NCI-H1105 (cell line): ENCODE measurements around the gene KRT79.
"Not testable (repeated sequence)": the region's sequence is repeated elsewhere in the genome, so short reads cannot be mapped to it uniquely, and the experiment has no call there.

Source experiments
- DNase-seq: peaks from one replicate; lab custom pipeline; 2025; lab: John Stamatoyannopoulos, UW

Gene KRT79

DNA sequence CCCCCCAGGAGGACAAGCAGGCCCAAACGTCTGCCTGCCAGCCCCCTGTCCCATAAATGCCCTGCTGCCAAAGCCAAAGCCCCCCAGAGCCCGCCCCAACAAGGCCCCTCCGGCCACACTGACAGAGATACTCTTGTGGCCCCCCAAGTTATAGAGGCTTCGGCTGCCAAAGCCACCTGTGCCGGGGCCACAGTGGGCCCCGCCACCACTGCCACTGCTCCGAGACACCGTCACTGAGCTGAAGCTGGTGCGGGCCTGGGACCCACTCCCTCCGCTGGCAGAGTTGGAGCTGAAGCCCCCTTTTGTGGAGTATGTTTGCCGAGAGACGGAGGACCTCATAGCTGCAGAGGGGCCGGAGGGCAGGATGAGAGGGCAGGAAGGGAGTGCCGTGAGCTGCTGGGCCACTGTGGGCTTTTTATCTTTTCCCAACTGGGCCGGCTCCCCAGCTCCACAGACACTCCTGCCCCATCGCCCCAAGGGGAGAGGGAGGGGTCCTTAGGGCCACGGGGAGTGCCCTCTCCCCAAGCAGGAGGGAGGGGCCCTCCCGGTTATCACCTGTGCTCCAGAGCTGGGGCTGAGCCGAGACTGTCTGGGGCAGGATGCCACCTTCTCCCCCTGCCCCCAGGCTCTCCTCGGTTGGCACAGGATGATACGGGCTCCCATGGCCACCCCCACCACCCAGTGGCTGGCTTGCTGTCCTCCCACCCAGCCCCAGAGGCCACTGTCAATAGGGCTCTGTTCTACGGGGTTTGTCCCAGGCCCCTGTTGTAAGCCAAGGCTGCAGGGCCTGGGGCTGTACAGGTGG, at the start of gene KRT79:
Gene KRT79 (minus strand): TSS at position 390 of the 805 bp plus-strand sequence. CDS start 51 bp downstream, at position 339.
- no peak for DNase-seq

DNA sequence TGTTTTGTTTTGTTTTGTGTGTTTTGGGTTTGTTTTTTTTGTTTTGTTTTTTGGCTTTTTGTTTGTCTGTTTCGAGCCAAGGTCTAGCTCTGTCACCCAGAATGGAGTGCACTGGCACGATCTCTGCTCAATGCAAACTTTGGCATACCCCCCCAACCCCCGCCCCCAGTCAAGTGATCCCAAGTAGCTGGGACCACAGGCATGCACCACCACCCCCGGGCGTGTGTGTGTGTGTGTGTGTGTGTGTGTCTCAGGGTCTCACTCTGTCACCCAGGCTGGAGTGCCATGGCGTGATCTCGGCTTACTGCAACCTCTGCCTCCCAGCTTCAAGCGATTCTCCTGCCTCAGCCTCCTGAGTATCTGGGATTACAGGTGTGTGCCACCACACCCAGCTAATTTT, 46.4 kb upstream of the KRT79 start:
- DNase-seq, result not testable (repeated sequence)

DNA sequence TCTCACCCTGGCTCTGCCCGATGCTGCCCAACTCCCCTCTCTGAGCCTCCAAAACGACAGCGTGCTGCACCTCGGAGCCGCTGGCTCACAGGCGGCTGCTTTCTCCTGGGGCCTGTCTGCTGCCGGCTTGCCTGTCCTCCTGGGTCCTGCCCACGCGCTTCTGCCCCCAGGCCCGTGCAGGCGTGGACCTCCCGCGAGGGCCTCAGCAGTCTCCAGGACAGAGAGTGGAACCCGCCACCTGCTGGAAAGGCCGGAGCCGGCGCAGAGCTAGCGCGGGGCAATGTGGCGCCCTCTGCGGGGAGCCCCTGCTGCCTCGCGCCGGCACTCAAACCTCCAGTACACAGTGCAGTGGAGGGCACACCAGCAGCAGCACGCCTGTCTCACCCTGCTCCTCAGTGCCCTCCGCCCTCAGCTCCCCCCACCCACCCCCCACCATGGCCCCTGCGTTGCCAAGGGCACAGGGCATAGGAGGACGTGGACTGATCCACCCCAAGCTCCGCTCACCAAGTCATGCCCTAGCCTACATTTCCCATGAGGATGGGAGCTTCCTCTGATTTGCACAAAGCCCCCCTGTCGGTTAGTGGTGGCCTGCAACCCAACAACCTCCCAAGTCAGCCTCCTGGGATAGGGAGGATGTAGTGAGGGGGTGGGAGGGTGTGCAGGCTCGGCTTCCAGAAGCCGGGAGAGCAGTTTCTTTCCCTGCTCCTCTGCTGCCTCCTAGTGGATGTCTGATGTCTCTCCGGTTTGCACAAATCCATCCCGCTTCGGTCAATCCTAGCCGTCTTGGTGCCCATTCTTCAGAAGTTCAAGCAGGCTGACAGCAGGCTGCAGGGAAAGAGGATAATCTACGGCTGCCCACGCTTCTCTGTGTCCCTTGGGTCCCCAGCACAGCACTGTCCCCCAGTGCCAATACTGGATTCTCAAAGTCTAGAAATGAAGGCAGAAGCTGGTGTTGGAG, 45.6 kb upstream of the KRT79 start:
- DNase-seq, result peak; percentile 38

DNA sequence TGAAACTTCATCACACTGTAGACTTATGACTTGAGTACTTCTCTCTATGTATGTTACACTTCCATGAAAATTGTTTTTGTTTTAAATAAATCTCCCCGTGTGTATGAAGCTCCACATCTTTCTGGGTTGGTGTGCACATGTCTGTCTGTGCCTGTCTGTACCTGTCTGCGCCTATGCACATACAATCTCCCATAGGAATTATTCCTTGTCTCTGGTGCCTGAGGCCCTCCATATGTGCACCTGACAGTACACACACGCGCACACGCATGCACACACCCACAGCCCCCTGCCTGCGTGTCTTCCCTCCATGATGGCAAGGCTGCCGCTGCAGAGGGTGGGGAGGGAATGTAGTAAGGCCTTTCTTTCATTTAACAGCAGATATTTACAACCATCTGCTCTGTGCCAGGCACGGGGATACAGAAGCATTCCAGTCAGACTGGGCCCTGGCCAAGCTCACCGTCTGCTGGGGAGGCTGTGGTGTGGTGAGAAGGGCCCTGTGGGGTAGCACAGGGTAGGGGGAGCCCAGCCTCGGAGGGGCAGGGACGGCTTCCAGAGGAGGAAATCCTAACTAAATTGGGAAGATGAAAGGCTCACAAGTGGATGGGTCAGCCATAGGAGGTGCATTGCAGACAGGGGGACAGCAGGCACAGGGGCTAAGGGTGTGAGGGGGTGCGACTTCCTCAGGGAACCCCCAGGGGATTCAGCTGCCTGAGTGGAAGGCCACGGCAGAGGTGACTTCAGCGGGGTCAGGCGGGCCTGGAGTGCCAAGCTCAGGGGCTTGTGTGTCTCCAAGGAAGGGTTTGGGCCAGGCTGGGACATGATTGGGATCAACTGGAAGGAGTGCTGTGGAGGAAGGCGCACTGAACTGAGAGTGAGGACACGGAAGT, 44.6 kb upstream of the KRT79 start:
- DNase-seq, result no peak

DNA sequence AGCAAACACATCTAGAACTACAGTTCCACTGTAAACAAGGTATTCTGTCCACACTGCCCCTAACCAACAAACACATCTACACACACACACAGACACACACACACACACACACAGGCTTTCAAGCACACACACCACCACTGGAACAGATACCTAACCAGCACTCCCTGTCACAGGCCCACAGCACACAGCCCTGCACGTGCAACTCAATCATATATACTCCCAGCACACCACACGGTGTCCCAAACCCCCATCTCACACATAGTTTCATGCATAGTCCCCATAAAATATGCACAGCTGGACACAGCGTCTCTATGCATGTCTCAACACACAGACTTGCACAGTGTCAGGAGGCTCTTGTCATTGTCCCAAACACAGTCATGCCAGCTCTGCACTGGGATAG, 43.1 kb upstream of the KRT79 start:
- no peak for DNase-seq

DNA sequence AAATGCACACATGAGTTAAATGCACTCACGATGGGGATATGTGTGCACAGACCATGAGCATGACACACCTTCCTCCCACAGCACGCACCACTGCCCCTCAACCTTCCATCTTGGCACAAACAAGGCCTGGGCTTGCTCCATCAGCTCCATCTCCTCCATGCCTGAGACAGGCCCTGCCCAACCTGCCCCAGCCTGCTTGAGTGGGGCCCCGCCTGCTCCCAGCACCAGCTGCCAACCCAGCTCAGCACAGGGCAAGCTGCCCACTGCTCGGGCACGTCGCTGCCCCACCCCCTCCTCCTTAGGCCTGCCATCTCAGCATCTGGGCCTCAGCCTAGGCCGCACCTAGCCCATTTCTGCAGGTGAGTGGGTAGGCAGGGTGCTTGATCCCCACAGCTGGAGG, 42.3 kb upstream of the KRT79 start:
- DNase-seq, result no peak

DNA sequence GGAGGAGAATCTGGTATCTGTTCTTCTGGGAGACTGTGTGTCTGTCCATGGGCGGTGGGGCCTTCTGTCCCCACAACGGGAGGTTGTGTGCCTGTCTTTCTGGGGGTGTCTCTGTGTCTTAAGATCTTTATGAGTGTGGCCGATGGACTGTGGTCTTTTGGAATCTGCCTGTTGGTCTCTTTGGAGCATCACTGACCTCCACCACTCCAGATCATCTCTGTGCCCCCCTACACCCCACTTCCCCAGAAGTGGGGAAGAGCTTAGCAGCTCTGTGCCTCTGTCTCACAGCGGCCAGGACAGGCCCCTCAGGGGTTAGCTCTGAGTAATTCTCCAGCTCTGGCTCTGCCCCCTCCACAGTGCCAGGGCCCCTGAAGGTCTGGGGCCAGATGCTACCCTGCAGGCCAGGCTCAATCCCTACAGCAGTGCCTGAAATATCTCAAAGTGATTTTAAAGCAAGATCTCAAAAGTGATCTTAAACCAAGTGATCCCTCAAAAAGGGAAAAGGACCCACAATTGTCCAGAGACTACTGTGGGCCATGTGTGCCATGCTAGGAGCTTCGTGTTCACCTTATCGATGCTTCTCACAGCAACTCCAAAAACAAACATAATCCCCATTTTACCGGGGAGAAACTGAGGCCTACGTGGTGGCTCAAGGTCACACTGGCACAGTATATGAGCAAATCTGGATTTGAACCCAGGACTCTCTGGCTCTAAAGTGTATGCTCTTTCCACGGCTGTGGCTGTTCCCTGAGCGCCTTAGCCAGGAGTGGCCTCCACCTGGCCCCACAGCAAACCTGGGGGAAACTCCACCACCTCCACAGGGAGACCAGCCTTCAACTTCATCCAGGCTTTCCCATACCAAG, 40.7 kb upstream of the KRT79 start:
- no peak for DNase-seq

DNA sequence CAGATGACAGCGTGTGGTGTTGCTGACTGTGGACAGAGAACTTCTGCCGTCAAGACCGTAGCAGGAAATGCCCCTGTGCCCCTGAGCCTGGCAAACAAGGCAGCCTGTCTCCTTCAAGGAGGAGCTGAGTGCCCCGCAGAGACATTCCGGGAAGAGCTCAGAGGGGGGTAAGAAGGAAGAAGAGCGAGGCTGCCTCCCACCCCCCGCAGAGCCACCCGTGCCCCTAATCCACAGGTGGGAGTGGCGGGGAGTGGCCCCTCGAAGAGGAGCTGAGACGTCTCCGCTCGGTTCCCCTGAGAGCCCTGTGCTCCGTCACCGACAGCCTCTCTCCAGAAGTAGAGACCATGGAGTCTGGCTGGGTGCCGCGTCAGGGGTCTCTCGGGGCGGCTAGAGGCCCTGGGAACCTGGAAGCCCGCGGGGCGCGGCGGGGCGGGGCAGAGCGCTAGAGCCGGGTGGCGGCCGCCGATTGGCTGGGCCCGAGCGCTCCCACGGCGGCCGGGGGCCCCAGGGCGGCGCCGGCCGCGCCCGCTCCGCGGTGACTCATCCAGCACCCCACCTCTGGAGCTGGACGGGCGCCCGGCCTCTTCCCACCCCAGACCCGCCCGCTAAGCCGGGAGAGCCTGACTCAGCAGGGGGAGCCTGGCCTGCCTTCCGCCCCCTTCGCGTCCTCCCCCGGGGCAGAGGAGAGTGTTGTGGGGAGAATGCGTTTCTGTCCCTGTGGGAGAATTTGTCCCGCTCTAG, 39.9 kb upstream of the KRT79 start:
- DNase-seq, result no peak

DNA sequence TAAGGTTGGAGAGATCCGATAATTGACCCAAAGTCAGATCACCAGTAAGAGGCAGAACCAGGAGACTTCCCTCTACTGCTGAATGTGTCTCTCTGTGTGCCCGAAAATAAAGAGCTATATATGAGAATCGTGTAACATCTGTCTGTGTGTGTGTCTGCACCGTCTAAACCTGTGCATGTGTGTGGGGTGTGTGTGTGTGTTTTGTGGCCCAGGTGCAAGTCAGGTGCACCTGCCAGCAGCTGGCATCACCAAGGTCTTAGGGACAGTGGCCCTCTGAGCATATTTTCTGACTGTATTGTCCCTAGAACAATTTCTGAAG, 39.4 kb upstream of the KRT79 start:
- DNase-seq, result no peak

DNA sequence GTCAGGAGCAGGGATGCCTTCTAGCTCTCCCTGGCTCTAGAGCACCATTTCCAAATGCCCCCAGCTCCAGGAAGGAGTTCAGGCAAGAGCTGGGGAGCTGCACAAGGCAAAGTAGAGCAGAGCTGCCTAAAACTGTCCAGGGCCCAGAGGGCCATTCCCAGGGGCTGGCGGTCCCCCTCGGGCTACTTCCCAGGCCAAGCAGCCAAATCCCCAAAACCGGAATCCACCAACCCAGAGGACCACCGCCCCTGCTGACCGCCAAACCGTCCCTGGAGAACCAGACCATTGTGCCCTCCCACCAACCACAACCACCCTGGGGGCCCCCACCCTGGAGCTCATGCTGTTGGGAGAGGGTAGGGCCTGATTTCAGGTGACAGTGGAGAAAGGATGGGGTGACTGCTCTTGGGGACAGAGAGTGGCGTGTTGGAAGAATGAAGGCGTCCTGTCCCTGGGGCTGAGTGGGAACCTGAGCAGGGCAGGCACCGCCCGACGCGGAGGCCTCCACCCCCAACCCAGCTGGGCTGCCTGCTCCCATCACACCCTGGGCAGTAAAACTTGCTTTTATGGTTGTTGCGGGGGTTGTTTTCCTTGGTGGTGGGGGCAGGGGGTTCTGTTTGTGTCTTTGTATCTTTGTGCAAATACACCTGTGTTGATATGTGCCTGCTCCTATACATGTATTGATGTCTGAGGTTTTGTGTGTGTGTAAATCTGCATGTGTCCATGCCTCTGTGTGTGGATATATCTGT, 38.7 kb upstream of the KRT79 start:
- DNase-seq, result no peak

DNA sequence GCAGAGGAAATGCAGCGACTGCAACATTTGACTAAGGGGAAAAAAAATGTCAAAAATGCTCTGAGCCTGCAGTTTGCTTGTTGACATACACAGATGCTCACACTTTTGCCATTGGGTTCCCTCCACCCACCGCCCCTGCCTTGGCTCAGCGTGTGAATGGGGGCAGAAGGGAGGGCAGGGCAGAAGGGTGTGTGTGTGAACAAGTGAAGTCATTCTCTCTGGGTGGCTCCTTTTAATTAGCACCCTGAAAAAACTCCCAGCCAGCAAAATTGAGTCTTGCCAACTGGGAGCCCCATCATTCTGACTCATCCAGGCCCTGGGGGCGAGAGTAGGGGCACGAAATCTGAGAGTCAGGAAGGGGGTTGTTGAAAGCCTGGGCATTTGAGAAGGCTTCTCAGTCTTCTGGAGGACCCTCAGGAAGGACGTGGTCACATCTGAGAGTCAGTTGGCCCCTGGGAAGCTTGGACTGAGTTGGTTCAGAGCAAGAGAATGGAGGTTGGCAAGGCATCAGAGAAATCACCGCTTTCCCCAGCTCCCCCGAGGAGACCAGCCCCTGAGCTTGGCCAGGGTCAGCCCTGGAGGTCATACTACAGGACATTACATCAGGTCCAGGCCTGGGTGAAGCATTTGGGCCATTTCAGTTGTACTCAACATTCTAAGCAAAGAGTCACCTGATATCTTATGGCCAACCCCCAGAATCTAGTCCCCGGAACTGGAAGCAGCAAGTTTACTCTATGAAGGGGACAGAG, 37.4 kb upstream of the KRT79 start:
- no peak for DNase-seq

DNA sequence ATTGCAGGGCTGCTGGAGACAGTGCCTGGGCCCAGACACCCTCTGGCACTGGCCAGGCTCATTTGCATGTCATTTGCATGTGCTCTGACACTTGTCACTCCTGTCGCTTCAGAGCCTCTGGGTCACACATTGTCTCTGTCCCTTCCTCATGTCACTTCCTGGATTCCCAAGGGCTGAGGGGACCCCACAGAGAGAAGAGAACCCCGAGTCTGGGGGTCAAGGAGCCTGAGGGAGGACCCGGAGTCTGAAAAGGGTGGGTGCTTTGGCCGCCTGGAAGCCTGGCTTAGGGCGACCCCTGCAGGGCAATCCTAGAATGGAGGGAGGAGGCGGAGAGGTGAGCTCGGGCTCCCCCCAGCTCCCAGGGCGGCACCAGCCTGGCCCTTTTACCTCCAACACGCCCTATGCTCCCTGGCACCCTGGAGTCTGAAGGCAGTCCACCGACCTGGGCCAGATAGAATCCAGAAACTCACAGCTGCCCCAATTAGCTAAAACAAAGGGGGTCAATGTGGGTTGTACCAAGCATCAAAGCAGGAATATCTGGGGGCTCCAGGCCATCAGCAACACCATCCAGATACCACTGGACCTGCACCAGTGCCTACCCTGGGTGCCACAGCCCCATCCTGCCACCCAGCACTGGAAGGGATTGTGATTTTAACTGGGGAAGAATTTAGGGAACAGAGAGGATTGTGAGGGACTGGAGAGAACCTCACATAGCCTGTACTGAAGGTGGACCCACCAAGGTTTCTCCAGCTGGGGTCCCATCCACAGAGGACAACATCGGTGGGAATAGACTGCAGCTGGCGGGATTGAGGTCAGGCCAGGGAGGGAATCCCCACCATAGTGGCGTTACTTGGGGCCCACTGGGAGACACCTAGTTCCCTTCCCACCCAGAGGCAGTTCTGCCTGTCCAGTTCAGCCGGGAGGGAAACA, 36.5 kb upstream of the KRT79 start:
- DNase-seq, result no peak

DNA sequence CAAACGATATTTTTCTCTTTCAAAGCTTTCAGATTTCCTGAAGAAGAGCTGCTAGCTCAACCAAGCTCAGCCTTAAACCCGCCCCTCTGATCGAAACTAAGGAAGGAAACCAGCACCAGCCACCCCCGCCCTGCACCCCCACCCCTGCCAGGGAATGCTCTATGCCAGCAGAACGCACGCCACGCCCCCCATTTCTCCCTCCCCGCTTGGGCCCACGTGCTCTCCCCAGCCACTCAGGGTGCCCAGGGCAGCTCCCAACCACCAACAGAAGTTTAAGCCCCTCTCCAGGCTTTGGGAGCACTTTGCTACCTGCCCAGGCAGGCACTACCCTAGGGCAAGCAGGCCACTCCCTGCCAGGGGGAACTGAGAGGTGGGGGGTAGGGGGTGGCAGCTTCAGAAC, 33.5 kb upstream of the KRT79 start:
- DNase-seq, result no peak

DNA sequence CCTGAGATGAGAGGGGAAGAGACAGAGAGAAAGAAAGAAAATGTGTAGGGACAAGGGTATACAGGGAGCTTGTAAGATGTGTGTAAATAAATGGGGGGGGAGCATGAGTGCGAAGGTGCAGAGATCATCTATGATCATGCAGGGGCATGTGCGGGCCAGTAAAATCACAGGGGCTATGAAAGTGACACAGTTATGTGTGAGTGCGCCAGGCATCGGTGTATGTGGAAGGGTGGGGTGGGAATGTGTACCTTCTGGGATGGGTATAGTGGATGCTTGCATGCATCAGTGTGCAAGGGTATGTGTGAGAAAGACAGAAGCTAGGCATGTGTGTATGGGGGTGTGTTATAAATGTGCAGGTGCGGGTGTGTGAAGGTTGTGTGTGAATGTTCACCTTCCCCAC, 33.0 kb upstream of the KRT79 start:
- no peak for DNase-seq

DNA sequence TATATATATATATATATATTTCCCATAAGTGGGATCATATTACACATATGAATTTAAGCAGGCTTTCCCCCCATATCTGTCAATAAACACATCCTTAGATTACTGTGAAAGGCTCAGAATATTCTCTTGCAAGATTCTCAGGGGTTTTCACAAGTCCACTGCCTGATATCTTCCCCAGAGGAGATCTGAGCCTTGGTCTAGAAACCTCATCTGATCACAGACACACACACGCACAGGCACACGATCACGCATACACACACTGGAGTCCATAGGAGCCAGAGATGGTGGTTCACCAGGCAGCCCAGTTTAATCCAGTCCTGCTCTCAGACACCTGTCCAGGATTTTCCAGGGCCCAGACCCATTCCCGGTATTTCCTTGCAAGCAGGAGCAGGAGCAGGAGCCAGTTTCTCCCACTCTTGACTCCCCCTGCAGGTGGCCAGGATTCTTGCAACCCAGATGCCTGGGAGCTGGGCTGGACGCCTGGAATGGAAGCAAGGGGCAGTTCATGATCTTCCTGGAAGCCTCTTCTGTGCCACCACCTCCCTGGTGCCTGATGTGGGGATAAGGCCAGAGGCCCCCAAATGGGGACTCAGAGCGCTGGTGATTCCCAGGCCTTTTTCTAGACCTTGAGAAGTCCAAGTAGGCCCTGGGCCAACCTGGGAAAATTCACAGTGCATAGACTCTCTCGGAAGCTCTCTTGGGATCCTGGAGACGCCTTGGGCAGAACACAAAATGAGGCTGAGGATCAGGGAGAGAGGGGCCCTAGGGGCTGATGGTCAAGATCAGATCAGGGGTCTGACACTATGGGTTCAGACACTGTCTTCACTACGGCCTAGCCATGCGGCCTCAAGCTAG, 31.2 kb upstream of the KRT79 start:
- peak; percentile 36 for DNase-seq

DNA sequence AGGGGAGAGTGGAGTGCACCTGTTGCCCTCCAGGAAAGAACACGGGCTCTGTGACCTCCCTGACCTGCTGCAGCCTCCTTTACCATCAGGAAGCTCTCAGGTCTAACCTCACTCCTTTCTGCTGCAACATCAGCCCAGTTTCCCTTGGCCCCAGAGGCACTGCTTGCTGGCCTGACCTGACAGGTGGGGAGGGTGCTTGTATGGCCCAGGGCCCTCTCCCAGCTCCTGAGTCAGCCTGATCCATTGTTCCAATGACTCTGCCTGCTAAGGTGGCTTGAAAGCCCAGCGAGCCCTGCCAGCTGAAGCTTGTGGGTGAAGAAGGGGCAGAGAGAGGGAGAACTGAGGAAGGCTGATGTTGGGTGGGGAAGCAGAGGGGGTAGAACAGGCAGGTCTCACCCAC, 27.9 kb upstream of the KRT79 start:
- DNase-seq, result no peak

DNA sequence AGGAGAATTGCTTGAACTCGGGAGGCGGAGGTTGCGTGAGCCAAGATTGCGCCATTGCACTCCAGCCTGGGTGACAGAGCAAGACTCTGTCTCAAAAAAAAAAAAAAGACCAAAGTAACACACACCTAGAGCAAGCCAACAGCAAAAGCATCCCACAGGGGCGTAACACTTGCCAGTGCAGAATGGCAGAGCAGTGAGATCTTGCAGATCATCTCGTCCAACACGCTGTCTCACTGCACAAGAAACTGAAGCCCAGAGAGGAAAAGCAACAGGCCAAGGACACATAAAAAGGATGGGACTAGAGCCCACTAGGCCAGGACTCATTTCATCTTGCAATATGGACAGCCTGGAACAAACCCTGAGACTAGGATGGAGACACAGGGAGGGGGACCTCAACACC, 27.4 kb upstream of the KRT79 start:
- no peak for DNase-seq
